Gastroesophageal sphincter (tissue), 4 donors: ENCODE measurements around the gene MEF2C. TPM values are rescaled to one million over a fixed set of nuclear protein-coding genes. Genes with fewer than 3 reads are reported as not detected.

ENCODE experiments used
- ATAC-seq: fragments of 150-250 bp; one replicate; pipeline ENCODE4 v1.9.1; 2016; ENCODE audit warnings: mild to moderate bottlenecking, moderate library complexity
- H3K27ac ChIP-seq, 4 donors: fragments of 200-600 bp; sonication (generic) in 3 of 4; 1 replicate in 3 of 4; 2 replicates in 1 of 4; pipeline ENCODE4 v1.5.1; 2016 to 2019
- H3K27me3 ChIP-seq: fragments of 200-600 bp; sonication (generic); one replicate; pipeline ENCODE4 v1.5.1; 2019
- H3K36me3 ChIP-seq, 2 donors: fragments of 200-600 bp; sonication (generic); one replicate each; pipeline ENCODE4 v1.5.1; 2019; ENCODE audit warnings: control low read depth in 1 of 2
- H3K4me1 ChIP-seq, 3 donors: fragments of 200-600 bp; sonication (generic); 1 replicate in 2 of 3; 2 replicates in 1 of 3; pipeline ENCODE4 v1.5.1; 2016 to 2019; ENCODE audit warnings: control low read depth in 2 of 3
- H3K4me3 ChIP-seq, 2 donors: fragments of 200-600 bp; sonication (generic); one replicate each; pipeline ENCODE4 v1.5.1; 2019; ENCODE audit warnings: mild to moderate bottlenecking in 1 of 2, moderate library complexity in 1 of 2
- H3K9me3 ChIP-seq, 3 donors: fragments of 200-600 bp; sonication (generic); one replicate each; pipeline ENCODE4 v1.5.1; 2017 to 2019; ENCODE audit warnings: control low read depth in 2 of 3
- EP300 ChIP-seq: sonication (generic); formaldehyde crosslinking; IDR thresholded peaks from one replicate; pipeline ENCODE4 v1.6.1; 2017; ENCODE audit warnings: antibody characterized with exemption, mild to moderate bottlenecking
- POLR2A ChIP-seq, 2 donors: fragments of 450-650 bp; IDR thresholded peaks; one replicate each; pipeline ENCODE4 v1.6.1; 2017; ENCODE audit warnings: antibody characterized with exemption in 2 of 2, mild to moderate bottlenecking in 2 of 2, moderate library complexity in 1 of 2
- POLR2AphosphoS5 ChIP-seq: sonication (generic); formaldehyde crosslinking; IDR thresholded peaks from one replicate; pipeline ENCODE4 v1.6.1; 2017; ENCODE audit warnings: antibody characterized with exemption
- WGBS, 2 donors: methylation state at CpG; one replicate each; pipeline ENCODE4 v1.1.5; 2018; ENCODE audit warnings: low coverage in 1 of 2; 5-methylcytosine and 5-hydroxymethylcytosine counted together
- total RNA-seq, 4 donors: library from RNA; depleted of rRNA; stranded (reverse); fragments of >200 nt; gene quantifications; one replicate each; pipeline ENCODE4 v1.1.0, GENCODE V29; 2016
- TF ChIP-seq, protein P1 (sequence below), 4 experiments: fragments of 200-600 bp in 2 of 4; fragments of 450-650 bp in 2 of 4; sonication (generic) in 1 of 4; IDR thresholded peaks; one replicate each; pipeline ENCODE4 v1.5.1; 2017 to 2019; ENCODE audit warnings: antibody characterized with exemption in 4 of 4, mild to moderate bottlenecking in 2 of 4, moderate library complexity in 2 of 4

The MEF2C gene
- total RNA-seq, 4 donors from 2014 or later, result 23.1 to 66.9 (median 29.5) TPM

DNA sequence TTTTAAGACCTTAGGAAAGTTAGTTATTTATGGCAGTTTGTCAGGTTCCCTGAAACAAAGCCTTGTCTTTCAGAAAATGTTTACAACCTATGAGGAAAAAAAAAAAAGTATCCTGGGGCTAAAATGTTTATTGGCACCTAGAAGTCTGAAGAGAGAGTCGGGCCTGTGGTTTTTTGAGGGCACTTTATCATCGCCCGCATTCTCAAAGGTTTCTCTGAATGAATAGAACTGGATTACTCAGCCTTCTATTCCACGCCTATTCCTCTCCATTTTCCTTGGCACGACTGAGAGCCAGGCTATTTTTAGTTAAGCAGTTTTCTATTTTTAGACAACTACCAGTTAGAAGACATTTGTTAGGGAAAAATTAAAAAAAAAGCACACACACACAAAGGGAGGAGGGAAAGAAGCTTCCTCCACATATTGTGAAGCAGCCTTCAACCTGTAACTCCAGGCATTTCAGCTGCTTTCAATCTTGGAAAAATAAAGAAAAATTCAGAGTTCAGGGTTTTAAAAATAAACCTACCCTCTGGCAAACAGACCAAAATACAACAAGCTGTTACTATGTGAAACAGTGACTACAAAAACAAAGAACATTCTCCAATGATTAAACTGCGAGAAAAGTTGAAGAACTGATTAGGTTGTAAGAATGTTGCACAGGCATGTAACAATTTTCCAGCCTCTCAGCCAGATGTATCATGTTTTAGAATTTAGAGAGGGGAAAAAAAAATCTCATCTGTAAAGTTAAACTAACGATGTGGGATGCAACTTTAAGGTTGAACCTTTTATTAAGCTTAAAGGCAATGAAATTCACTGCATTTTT is 97.0 kb downstream of the MEF2C start:
- peak; percentile 79 for ATAC-seq
- H3K27me3 ChIP-seq, result no peaks in the 10 kb centered on the region
- 0 to 1% methylated on average over 7 of the region's 7 CpGs for WGBS, 2 donors
- TF ChIP-seq POLR2AphosphoS5, result peak; percentile 73
- no peak for TF ChIP-seq EP300
- TF ChIP-seq POLR2A (IDR thresholded peaks at IDR 0.05), result no peak
- H3K36me3 ChIP-seq, result no peaks in the 10 kb centered on the region
- H3K27ac ChIP-seq, result peak overlapping the region; percentile 35 to 82 (median 73)
- H3K4me3 ChIP-seq, result peak overlapping the region in 1 of 2 donors; percentile 3
- peaks cover 0 to 31% (median 2%) of the 10 kb centered on the region in 3 donors for H3K4me1 ChIP-seq
- no peaks in the 10 kb centered on the region for H3K9me3 ChIP-seq

DNA sequence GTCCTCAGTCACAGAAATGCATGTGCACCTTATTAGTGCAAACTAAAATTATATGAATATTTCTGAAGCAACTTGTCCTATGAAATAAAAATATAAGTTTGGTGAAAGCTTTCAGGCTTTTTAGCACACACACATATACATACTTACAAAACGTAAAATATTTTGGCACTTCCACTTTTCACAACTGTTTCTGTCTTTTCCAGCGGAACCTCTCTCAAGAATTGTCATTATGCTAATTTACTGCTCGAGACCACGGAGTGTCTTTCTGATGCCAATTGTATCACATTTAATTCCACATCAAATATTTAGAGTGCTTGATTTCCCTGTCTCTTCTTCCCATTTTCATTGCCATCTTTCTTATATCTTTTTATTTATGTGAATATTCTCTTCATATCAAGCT is 100.4 kb downstream of the MEF2C start:
- TF ChIP-seq POLR2A (IDR thresholded peaks at IDR 0.05) (no peak), EP300 (no peak)
- H3K27ac ChIP-seq, result no peak overlapping the region
- H3K36me3 ChIP-seq, result no peaks in the 10 kb centered on the region
- WGBS, 2 donors, result 89 to 91% methylated on average over 4 of the region's 4 CpGs
- no peaks in the 10 kb centered on the region for H3K9me3 ChIP-seq
- no peak overlapping the region for H3K4me3 ChIP-seq
- H3K4me1 ChIP-seq, result peaks cover 0 to 31% (median 2%) of the 10 kb centered on the region in 3 donors
- ATAC-seq, result no peak
- no peaks in the 10 kb centered on the region for H3K27me3 ChIP-seq

- 88 to 100% methylated on average over 1 of the region's 1 CpG for WGBS, 2 donors
- Histone ChIP-seq H3K4me1 (peaks cover 0 to 15% (median 0%) of the 10 kb centered on the region in 3 donors), H3K27ac (no peak overlapping the region), H3K27me3 (no peaks in the 10 kb centered on the region), H3K9me3 (no peaks in the 10 kb centered on the region), H3K36me3 (no peaks in the 10 kb centered on the region), H3K4me3 (no peak overlapping the region)
- no peak for ATAC-seq
- no peak for TF ChIP-seq POLR2A (IDR thresholded peaks at IDR 0.05)
- no peak for TF ChIP-seq EP300
- TF ChIP-seq, protein P1, sequence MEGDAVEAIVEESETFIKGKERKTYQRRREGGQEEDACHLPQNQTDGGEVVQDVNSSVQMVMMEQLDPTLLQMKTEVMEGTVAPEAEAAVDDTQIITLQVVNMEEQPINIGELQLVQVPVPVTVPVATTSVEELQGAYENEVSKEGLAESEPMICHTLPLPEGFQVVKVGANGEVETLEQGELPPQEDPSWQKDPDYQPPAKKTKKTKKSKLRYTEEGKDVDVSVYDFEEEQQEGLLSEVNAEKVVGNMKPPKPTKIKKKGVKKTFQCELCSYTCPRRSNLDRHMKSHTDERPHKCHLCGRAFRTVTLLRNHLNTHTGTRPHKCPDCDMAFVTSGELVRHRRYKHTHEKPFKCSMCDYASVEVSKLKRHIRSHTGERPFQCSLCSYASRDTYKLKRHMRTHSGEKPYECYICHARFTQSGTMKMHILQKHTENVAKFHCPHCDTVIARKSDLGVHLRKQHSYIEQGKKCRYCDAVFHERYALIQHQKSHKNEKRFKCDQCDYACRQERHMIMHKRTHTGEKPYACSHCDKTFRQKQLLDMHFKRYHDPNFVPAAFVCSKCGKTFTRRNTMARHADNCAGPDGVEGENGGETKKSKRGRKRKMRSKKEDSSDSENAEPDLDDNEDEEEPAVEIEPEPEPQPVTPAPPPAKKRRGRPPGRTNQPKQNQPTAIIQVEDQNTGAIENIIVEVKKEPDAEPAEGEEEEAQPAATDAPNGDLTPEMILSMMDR (IDR thresholded peaks at IDR 0.05), result no peak
- TF ChIP-seq POLR2AphosphoS5, result no peak
Measured at GRCh38 chr5:88780736-88781135, 102.2 kb downstream of the MEF2C start.

DNA sequence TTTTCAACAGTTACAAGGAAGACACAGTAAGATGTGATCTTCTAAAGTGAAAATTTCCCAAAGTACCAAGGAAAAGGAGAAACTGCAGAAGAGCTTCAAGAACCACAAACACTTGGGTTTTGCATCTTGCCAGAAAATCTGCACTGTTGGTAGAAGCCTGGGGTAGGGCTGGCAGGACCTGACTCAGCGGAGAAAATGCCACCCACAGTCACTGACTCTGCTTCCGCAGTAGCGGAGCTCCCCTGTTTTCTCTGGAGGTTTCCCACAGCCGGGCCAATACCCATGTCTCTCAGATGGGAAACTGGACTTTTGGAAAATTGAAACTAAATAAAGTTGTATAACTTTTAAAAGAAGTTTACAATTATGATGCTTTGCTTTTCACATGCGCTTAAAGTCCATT is 104.2 kb downstream of the MEF2C start:
- WGBS, 2 donors, result 67 to 74% methylated on average over 5 of the region's 5 CpGs
- no peaks in the 10 kb centered on the region for H3K4me1 ChIP-seq
- no peaks in the 10 kb centered on the region for H3K9me3 ChIP-seq
- TF ChIP-seq POLR2AphosphoS5 (no peak), EP300 (no peak), POLR2A (IDR thresholded peaks at IDR 0.05) (no peak)
- TF ChIP-seq, protein P1 (IDR thresholded peaks at IDR 0.05), result no peak
- H3K36me3 ChIP-seq, result no peaks in the 10 kb centered on the region
- H3K4me3 ChIP-seq, result no peak overlapping the region
- no peak overlapping the region for H3K27ac ChIP-seq
- peak; percentile 50 for ATAC-seq
- H3K27me3 ChIP-seq, result no peaks in the 10 kb centered on the region

- Histone ChIP-seq H3K4me3 (no peak overlapping the region), H3K27ac (no peak overlapping the region)
- no peak for ATAC-seq
Measured at GRCh38 chr5:88776692-88777091, 106.3 kb downstream of the MEF2C start.

More at GRCh38 chr5:88776692-88777091, 106.3 kb downstream of the MEF2C start:
- TF ChIP-seq EP300 (no peak), POLR2AphosphoS5 (no peak), POLR2A (IDR thresholded peaks at IDR 0.05) (no peak)
- TF ChIP-seq, protein P1 (IDR thresholded peaks at IDR 0.05), result no peak
- Histone ChIP-seq H3K4me1 (no peaks in the 10 kb centered on the region), H3K36me3 (peaks cover 0 to 13% of the 10 kb centered on the region in 2 donors), H3K27me3 (no peaks in the 10 kb centered on the region), H3K9me3 (no peaks in the 10 kb centered on the region)
- WGBS, 2 donors, result 72 to 93% methylated on average over 3 to 4 of the region's 4 CpGs
